Measurements from ENCODE around the gene SBF2.

DNA sequence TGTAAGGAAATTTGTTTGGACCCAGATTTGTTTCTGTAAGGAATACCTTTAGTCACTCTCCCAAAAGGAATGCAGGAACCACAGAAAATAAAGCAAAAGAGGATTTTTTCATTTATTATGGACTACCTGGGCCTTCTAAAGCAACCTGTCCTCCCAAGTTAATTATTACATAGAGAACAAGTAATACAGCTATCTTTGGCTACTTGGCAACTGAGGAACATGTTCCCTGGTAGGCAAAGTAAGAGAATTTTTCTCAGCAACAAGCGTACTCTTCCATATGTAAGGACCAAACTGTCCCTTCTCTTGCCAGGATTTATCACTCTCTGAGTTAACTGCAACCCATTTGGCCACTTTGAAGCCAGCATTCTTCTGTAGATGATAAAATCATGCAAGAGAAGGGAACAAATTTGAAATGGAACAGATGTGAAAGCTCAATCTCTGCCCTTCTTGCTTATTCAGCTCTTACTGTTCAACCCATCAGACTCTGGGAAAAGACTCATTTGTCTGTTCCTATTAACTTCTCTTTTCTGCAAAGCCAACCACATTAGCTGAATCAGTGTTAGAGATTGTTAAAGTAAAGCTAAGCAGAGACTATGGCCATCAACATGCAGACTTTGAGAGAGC lies 440.0 kb downstream of the SBF2 start:
- TF ChIP-seq, protein P1, sequence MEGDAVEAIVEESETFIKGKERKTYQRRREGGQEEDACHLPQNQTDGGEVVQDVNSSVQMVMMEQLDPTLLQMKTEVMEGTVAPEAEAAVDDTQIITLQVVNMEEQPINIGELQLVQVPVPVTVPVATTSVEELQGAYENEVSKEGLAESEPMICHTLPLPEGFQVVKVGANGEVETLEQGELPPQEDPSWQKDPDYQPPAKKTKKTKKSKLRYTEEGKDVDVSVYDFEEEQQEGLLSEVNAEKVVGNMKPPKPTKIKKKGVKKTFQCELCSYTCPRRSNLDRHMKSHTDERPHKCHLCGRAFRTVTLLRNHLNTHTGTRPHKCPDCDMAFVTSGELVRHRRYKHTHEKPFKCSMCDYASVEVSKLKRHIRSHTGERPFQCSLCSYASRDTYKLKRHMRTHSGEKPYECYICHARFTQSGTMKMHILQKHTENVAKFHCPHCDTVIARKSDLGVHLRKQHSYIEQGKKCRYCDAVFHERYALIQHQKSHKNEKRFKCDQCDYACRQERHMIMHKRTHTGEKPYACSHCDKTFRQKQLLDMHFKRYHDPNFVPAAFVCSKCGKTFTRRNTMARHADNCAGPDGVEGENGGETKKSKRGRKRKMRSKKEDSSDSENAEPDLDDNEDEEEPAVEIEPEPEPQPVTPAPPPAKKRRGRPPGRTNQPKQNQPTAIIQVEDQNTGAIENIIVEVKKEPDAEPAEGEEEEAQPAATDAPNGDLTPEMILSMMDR (IDR thresholded peaks at IDR 0.05; ENCODE audit: low read depth, low read length, poor library complexity, severe bottlenecking) = no peak
- TF ChIP-seq EZH2phosphoT487 (IDR thresholded peaks at IDR 0.05; ENCODE audit: borderline replicate concordance, low read length) = no peak
